K562 (cell line): ENCODE measurements around the gene HOXB3.

Source experiments
- GABPA ChIP-seq: fragments of 200-800 bp; sonication (Bioruptor generic); conservative IDR thresholded peaks from 2 replicates; pipeline ENCODE4 v1.6.1; 2016; ENCODE audit warnings: low read depth, missing genetic modification characterization, missing compliant biosample characterization
- MBD1 ChIP-seq: fragments of 250-450 bp; sonication (Bioruptor Pico); IDR thresholded peaks from 2 replicates; pipeline ENCODE4 v1.8.0; 2022; ENCODE audit warnings: inconsistent platforms
- PATZ1 ChIP-seq: fragments of 250-450 bp; sonication (Bioruptor Pico); IDR thresholded peaks from 2 replicates; pipeline ENCODE4 v1.5.0; 2020; ENCODE audit warnings: mild to moderate bottlenecking, borderline replicate concordance

GRCh38 chr17:48612854-48613691 is 23.0 kb upstream of the HOXB3 start:
- TF ChIP-seq GABPA (tag), result no peak
- TF ChIP-seq MBD1 (CRISPR knock-in tag), result no peak
- TF ChIP-seq PATZ1 (CRISPR knock-in tag), result no peak
